IPS-20b (cell line): Measurements from ENCODE around the gene LIN7B.

ENCODE experiments used
- H3K27ac ChIP-seq: one replicate; pipeline ENCODE4 v1.5.1; 2013; ENCODE audit warnings: low read length
- H3K27me3 ChIP-seq: 2 replicates; pipeline ENCODE4 v1.6.1; 2013; ENCODE audit warnings: mild to moderate bottlenecking, low read length, inconsistent platforms; ENCODE audit not compliant: insufficient read depth
- H3K36me3 ChIP-seq: 2 replicates; pipeline ENCODE4 v1.6.1; 2013; ENCODE audit warnings: low read depth, mild to moderate bottlenecking, inconsistent platforms, low read length, moderate library complexity; ENCODE audit not compliant: insufficient read depth
- H3K4me1 ChIP-seq: 2 replicates; pipeline ENCODE4 v1.6.1; 2013; ENCODE audit warnings: mild to moderate bottlenecking, control low read depth, inconsistent platforms, low read length, moderate library complexity; ENCODE audit not compliant: insufficient read depth
- H3K4me3 ChIP-seq: 2 replicates; pipeline ENCODE4 v1.5.1; 2013; ENCODE audit warnings: mild to moderate bottlenecking, low read length, inconsistent platforms
- H3K9ac ChIP-seq: 2 replicates; pipeline ENCODE4 v1.6.1; 2013; ENCODE audit warnings: low read depth, mild to moderate bottlenecking, inconsistent platforms, low read length, moderate library complexity
- H3K9me3 ChIP-seq: 2 replicates; pipeline ENCODE4 v1.6.1; 2013; ENCODE audit warnings: mild to moderate bottlenecking, low read depth, low read length, inconsistent platforms; ENCODE audit not compliant: insufficient read depth

Gene LIN7B

DNA sequence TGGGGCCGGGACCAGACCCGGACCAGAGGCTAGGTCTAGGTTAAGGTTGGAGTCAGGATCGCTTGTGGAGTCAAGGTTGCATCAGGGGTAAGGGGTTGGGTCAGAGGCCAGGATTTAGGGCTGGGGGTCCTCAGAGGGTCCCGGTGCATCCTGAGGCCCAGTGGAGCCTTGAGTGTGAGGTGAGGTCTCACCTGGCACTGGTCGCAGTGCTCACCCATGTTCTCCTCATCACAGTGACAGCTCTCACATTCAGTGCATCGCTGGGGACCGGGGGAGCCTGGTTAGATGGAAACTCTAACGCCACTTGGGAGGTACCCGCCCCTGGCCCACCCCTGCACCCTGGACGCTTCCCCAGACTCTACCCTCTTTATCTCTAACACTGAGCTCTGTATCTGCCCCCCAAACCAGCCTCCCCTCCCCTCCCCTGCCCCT lies 38.0 kb downstream of the LIN7B start:
- H3K9ac ChIP-seq, result no peak overlapping the region
- no peaks in the 10 kb centered on the region for H3K36me3 ChIP-seq
- H3K4me1 ChIP-seq, result peaks cover 8% of the 10 kb centered on the region
- H3K4me3 ChIP-seq, result peak overlapping the region; percentile 37; the same call in 1 of the 2 replicates
- H3K27ac ChIP-seq, result no peak overlapping the region
- H3K9me3 ChIP-seq, result no peaks in the 10 kb centered on the region
- H3K27me3 ChIP-seq, result peaks cover 39% of the 10 kb centered on the region

DNA sequence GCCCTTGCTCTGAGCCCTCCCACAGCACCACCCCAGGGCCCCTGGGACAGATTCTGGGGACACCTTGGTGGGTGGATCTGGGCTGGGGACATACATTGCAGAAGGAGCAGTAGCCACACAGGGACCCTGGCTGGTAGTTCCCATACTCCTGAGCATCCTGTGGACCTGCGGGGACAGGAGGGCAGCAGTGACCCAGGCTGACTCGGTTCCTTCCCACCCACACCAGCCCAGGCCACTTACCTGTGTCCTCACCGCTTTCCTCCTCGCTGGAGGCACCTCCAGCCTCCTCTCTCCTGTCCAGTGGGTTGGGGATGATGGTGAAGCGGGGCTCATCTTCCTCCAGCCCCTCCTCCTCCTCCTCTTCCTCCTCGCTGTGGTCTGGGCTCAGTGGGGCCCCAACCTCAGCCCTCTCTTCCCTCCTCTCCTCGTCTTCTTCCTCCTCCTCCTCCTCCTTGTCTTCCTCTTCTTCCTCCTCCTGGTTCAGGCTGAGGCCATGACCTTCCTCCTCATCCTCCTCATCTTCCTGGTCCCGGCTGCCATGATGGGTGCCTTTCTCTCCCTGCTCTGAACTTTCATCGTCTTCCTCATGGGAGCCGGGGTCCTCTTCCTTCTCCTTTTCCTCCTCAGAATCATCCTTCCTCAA lies 39.1 kb downstream of the LIN7B start:
- Histone ChIP-seq H3K36me3 (no peaks in the 10 kb centered on the region), H3K4me3 (no peak overlapping the region), H3K27me3 (peaks cover 47% of the 10 kb centered on the region), H3K9ac (no peak overlapping the region), H3K27ac (no peak overlapping the region), H3K9me3 (no peaks in the 10 kb centered on the region), H3K4me1 (peaks cover 7% of the 10 kb centered on the region)

DNA sequence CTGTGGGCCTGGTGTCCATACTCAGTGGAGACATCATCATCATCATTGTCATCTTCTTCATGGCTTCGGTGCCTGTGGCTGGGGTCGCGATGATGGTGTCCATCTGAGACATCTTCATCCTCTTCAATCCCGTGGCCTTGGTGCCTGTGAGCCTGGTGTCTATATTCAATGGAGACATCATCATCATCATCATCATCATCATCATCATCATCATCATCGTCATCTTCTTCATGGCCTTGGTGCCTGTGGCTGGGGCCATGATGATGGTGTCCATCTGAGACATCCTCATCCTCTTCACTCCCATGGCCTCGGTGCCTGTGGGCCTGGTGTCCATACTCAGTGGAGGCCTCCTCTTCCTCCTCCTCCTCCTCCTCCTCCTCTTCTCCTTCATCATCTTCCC lies 40.1 kb downstream of the LIN7B start:
- H3K4me1 ChIP-seq, result peaks cover 4% of the 10 kb centered on the region; the same call in 1 of the 2 replicates
- no peak overlapping the region for H3K9ac ChIP-seq
- H3K9me3 ChIP-seq, result no peaks in the 10 kb centered on the region
- H3K36me3 ChIP-seq, result no peaks in the 10 kb centered on the region
- H3K27ac ChIP-seq, result no peak overlapping the region
- no peak overlapping the region for H3K4me3 ChIP-seq
- H3K27me3 ChIP-seq, result peaks cover 52% of the 10 kb centered on the region

DNA sequence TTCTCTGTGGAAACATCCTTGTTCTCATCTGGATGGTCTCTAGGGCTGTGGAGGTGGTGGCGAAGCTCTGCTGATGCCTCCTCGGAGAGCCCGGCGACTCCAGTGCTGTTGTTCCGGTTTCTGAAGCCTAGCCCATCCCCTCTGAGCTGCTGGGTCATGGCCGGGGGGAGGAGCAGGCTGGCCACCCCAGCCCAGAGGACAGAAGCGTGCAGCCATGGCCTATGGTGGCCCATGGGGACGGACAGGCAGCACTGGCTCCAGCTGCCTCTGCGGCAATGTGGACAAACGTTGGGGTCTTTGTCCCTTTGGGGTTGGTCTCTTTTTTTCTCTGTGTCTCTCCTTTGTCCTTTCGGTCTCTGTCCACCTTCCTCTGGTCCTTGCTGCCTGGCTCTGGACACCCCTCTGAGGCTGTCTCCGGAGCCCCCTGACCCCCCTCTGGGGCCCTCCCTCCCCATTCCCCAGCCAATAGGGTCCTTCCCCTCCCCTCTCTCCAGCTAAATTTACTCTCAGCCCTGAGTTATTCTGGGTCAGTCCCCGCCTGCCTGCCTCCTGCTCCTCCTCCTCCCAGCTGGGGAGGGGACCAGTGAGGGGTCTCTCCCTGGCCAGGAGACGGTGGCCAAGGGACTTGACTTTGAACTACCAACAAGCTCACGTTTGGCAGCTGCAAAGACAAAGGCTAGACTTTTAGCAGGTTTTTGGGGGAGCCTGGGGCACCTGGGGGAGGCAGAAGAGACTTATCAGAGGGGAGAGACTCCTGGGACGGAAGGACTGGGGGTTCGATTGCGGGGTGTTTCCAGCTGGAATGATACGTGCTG lies 41.0 kb downstream of the LIN7B start, which contains the start of gene HRC:
TSS of gene HRC (minus strand) at position 392 of the 815 bp plus-strand sequence. CDS start at position 233, 159 bp downstream.
- Histone ChIP-seq H3K36me3 (no peaks in the 10 kb centered on the region), H3K27me3 (peaks cover 52% of the 10 kb centered on the region), H3K4me1 (peaks cover 4% of the 10 kb centered on the region; the same call in 1 of the 2 replicates), H3K27ac (no peak within 1 kb of the TSS), H3K9ac (no peak within 1 kb of the TSS), H3K9me3 (no peaks in the 10 kb centered on the region), H3K4me3 (no peak within 1 kb of the TSS)

DNA sequence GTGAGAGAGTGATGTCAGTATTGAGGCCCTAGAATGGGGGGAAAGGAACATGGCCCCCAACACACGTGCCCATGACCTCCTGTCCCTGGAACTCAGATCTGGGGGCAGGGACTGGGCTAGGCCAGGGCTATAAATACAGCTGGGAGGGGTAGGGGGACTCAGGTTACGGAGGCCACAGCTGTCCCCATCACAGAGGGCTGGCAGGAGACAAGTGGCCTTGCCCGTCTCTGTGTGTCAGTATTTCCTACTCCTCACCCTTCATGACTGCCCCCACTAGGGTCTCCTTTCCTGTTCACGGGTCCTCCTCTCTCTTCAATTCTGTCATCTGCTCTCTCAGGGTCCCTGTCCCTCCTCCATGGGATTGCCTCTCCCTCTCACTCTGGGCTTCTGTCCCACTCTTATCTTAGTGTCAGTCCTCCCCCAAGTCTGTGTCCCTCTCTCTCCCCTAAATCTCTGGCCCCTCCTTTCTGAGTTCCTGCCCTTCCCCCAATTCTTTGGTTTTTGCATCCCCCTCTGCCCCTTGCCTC lies 41.7 kb downstream of the LIN7B start:
- Histone ChIP-seq H3K9me3 (no peaks in the 10 kb centered on the region), H3K27ac (no peak overlapping the region), H3K9ac (no peak overlapping the region), H3K4me1 (peaks cover 4% of the 10 kb centered on the region; the same call in 1 of the 2 replicates), H3K36me3 (no peaks in the 10 kb centered on the region), H3K27me3 (peaks cover 51% of the 10 kb centered on the region), H3K4me3 (no peak overlapping the region)

DNA sequence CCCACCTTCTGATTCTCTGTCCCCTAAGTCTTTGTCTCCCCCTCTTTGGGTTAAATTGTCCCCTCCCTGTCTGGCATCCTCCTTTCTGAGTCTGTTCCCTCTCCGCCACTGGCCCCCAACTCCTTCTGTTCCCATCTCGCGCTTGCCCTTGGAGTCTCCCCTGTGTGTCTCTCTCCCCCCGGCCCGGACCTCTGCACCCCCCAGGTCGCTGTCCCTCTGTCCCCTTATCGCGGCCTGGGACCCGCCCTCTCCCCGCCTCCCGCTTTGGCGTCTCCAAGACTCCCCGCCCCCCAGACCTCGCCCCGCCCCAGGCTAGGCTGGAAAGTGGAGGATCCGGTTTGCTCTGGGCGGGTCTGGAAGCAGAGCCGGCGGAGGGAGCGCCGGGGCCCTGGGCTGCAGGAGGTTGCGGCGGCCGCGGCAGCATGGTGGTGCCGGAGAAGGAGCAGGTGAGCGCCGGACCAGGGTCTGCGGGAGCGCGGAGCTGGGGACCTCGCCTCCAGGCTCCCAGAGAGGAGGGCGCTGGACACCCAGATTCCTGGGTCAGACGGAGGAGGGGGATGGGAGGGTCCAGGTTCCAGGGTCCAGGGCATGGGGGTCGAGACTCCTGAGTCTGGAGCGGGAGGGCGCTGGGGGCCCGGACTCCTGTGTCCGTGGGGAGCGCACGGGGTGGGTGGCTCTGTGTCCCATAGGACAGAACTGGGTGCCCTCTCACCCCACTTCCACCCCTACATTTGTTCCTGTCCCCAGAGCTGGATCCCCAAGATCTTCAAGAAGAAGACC lies 43.5 kb downstream of the LIN7B start, which contains the start of gene TRPM4:
TSS of gene TRPM4 (plus strand) at position 348 of the 780 bp plus-strand sequence. CDS start at position 423, 75 bp downstream.
- Histone ChIP-seq H3K27me3 (peaks cover 45% of the 10 kb centered on the region), H3K27ac (no peak within 1 kb of the TSS), H3K4me3 (peak within 1 kb of the TSS; percentile 86), H3K9me3 (no peaks in the 10 kb centered on the region), H3K9ac (peak within 1 kb of the TSS; percentile 59; the same call in 1 of the 2 replicates), H3K4me1 (peaks cover 4% of the 10 kb centered on the region; the same call in 1 of the 2 replicates), H3K36me3 (no peaks in the 10 kb centered on the region)

DNA sequence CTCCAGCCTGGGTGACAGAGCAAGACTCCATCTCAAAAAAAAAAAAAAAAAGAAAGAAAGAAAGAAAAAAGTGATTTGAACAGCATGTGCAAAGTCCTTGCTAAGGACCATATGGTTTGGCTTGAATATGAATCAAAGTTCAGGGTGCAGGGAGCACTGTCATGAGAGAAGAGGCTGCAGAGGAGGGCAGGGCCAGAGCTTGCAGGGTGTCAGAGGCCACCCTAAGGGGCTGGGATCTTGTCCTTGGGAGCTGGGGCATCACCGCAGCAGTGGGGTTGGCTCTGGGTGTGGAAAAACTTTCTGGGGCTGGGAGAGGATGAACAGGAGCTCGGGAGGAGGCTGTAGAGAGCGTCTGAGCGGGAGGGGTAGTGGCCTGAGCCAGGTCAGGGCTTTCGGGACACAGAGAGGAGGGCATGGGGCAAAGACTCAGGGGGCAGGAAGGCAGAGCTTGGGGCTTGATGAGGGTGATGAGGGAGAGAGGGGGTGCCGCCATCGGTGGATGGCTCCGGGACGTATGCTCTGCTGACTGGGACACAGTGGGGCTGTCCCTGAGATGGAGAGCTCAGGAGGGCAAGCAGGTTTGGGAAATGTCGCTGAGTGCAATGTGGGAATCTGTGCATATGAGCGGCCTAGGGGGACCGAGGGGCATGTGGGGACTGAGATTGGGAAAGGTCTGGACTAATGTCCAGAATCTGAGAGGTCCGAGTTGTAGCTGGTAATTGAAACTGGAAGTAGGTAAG lies 46.5 kb downstream of the LIN7B start:
- Histone ChIP-seq H3K4me3 (no peak overlapping the region), H3K27me3 (peaks cover 30% of the 10 kb centered on the region; the same call in 1 of the 2 replicates), H3K36me3 (no peaks in the 10 kb centered on the region), H3K4me1 (peaks cover 8% of the 10 kb centered on the region), H3K9ac (no peak overlapping the region), H3K9me3 (no peaks in the 10 kb centered on the region), H3K27ac (no peak overlapping the region)

DNA sequence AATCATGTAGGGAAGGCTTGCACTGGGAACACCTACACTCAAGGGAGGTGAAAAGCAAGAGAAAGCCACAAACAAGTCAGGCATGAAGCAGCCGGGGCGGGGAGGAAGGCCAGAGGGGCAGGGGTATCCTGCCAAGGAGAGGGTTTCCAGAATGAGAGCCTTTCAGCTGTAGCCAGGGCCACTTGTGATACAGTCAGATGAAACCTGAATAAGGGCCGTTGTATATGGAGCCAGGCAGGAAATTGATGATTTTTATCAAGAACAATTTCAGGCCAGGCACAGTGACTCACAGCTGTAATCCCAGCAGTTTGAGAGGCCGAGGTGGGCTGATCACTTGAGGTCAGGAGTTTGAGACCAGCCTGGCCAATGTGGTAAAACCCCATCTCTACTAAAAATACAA lies 47.8 kb downstream of the LIN7B start:
- H3K9ac ChIP-seq, result no peak overlapping the region

DNA sequence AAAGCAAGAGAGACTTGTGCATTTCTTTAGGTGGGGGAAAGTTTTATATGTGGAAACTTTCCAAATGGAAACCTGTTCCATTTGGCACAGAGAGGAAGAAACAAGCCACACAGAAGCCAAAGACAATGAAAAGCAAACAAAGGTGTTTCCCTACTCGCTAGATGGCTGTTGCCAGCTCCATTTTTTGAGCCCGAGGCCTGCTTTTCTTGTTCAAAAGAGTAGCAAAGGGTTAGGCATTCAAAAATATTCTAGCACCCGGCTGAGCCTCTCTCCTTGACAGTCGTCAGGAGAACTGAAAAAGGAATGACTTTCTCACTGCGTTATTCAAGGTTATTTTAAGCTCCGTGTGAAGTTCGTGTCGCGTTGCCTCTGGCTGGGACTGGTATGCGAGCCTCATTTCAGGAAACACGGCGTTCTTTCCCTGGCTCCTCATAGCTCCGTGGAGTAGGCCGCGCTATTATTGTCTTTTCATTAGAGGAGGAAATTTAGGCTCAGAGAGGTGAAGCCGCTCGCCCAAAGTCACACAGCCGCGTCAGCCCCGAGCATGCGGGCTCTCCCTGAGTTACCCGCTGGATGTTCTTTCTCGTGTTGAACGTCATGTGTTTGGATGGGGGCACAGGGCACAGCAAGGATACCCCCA lies 51.1 kb downstream of the LIN7B start:
- Histone ChIP-seq H3K4me1 (peaks cover 4% of the 10 kb centered on the region), H3K27me3 (peaks cover 19% of the 10 kb centered on the region; the same call in 1 of the 2 replicates), H3K4me3 (peak overlapping the region; percentile 51; the same call in 1 of the 2 replicates), H3K27ac (no peak overlapping the region), H3K9me3 (no peaks in the 10 kb centered on the region), H3K36me3 (no peaks in the 10 kb centered on the region), H3K9ac (peak overlapping the region; percentile 27; the same call in 1 of the 2 replicates)

More for the DNA sequence above, 47.8 kb downstream of the LIN7B start:
- Histone ChIP-seq H3K4me3 (no peak overlapping the region), H3K27ac (no peak overlapping the region), H3K4me1 (peaks cover 4% of the 10 kb centered on the region), H3K27me3 (peaks cover 34% of the 10 kb centered on the region; the same call in 1 of the 2 replicates), H3K9me3 (no peaks in the 10 kb centered on the region), H3K36me3 (no peaks in the 10 kb centered on the region)

DNA sequence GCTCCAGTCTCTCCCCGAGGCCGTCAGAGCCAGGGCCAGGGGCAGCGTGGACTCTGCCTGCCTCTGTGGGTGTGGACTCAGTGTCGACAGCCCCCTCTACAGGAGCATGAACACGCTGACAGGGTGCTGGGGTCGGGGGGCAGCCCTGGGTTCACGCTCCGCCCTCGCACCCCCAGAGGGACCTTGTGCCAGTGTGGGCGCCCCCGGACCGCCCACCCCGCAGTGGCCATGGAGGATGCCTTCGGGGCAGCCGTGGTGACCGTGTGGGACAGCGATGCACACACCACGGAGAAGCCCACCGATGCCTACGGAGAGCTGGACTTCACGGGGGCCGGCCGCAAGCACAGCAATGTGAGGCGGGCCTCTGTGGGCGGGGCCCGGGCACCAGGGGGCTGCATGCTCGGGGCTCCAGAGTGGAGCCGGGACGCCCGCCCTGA lies 51.7 kb downstream of the LIN7B start:
- H3K27me3 ChIP-seq, result peaks cover 19% of the 10 kb centered on the region; the same call in 1 of the 2 replicates
- H3K9ac ChIP-seq, result no peak overlapping the region
- no peaks in the 10 kb centered on the region for H3K36me3 ChIP-seq
- no peak overlapping the region for H3K27ac ChIP-seq
- H3K4me1 ChIP-seq, result peaks cover 4% of the 10 kb centered on the region
- no peaks in the 10 kb centered on the region for H3K9me3 ChIP-seq
- H3K4me3 ChIP-seq, result peak overlapping the region; percentile 51; the same call in 1 of the 2 replicates
